ENCODE results near the gene LOXL3. TPM values are rescaled to one million over a fixed set of nuclear protein-coding genes. Genes with fewer than 3 reads are reported as not detected.

The LOXL3 gene
- total RNA-seq, 1 experiment from 2014 or later: 4.1 TPM

DNA sequence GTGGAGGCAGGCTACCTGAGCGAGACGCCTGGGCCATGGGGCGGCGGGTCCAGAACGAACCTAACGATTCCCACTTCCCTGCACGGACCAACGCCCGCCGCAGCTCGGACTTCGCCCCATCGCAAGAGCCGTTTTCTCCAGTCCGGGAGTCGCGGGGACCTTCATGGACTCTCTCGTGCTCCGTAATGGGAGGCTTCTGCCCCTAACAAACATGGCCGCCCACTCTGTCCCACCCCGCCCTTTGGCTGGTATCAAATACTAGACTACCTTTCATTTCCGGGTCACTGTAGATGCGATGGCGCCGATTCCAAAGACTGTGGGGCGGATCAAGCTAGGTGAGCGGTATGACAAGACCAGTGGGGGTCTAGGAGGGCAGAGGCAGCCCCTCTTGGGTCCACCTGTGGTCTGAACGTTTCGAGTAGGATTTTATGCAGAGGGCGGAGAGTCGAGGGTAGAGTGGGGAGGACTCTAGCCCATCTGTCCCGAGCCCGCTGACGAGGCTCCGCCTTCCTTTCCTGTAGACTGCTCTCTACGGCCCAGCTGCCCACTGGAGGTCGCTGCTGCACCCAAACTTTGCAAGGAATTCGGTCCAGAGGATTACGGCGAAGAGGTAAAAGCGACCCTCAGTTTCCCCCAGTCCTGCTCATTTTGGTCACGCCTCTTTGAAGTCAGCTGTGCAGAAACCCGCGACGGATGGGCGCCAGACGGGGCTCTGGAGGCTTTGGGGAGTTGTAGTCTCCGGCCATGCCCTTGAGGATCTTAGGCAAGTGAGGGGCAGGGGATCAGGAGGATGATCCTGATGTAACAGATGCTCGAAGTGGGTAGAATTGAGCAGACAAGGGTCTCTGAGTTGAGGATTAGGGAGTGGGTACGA lies 70.7 kb downstream of the LOXL3 start, which contains the start of the genes CCDC142 and TTC31:
Gene CCDC142, minus strand, starts transcription at position 198 of the 874 bp plus-strand sequence. Its CDS starts 161 bp downstream, at position 37.
Gene TTC31, plus strand, starts transcription at position 281 of the 874 bp plus-strand sequence. Its CDS starts 15 bp downstream, at position 296.
- intact Hi-C loops (cut with micrococcal nuclease): loop anchor here (1.0 to 2.0 kb wide), 6 partner anchors 20 to 104 kb away; partner anchors contain the start of genes AUP1, HTRA2, INO80B and WBP1
- H2AFZ ChIP-seq (ENCODE audit: low read depth, low read length, poor library complexity, severe bottlenecking): no peak within 1 kb of the TSS
- BruUV-seq (replicated peaks): TSS peak; percentile 93
- peak within 1 kb of the TSS; percentile 61 to 95 for H3K4me3 ChIP-seq (replicated peaks in 1 of 2; ENCODE audit: low read depth in 1 of 2, low read length in 2 of 2)
- no peaks in the 10 kb centered on the region for H3K27me3 ChIP-seq (ENCODE audit: insufficient read depth, low read length)
- peak within 1 kb of the TSS; percentile 66 for H3K4me2 ChIP-seq (ENCODE audit: low read length)
- H3K9me2 ChIP-seq (ENCODE audit: insufficient read depth): no peaks in the 10 kb centered on the region
- peaks cover 11 to 13% of the 10 kb centered on the region in 2 experiments; a peak in 3 of 4 replicates for H3K36me3 ChIP-seq (ENCODE audit: control insufficient read depth in 1 of 2, insufficient read depth in 2 of 2, low read length in 2 of 2)
- POLR2A ChIA-PET: interaction anchor here (0.6 to 3.5 kb wide), 4 partner anchors 11 to 31 kb away, joined by 3 to 25 read pairs (median 4); partner anchors contain the start of genes INO80B, MRPL53 and WBP1
- H4K20me1 ChIP-seq (ENCODE audit: insufficient read depth): no peaks in the 10 kb centered on the region
- H3K9ac ChIP-seq (ENCODE audit: low read length): peak within 1 kb of the TSS; percentile 86
- H3K79me2 ChIP-seq (ENCODE audit: insufficient read depth, low read length): peaks cover 31% of the 10 kb centered on the region
- CTCF ChIA-PET: interaction anchor here (0.8 to 2.3 kb wide), 8 partner anchors 9 to 62 kb away, joined by 3 to 12 read pairs (median 8); partner anchors contain the start of genes INO80B and MRPL53
- peak within 1 kb of the TSS; percentile 90 for H3K27ac ChIP-seq (ENCODE audit: low read depth, low read length)
- peak; percentile 91 for DNase-seq (ENCODE audit: low read depth, low spot score)
- H3K4me1 ChIP-seq (ENCODE audit: control insufficient read depth in 1 of 2, insufficient read depth in 2 of 2, low read length in 2 of 2): peaks cover 12 to 20% of the 10 kb centered on the region in 2 experiments
- RAD21 ChIA-PET (ENCODE audit: low non-redundant PET in 1 of 2, low total read pairs in 2 of 2, uncharacterized antibody in 2 of 2, unreplicated experiment in 2 of 2): interaction anchor here in 1 of 2 experiments (0.8 to 1.0 kb wide), 2 partner anchors 47 to 105 kb away, joined by 3 read pairs; partner anchors contain the start of genes AUP1 and HTRA2
- no peaks in the 10 kb centered on the region for H3K9me3 ChIP-seq (ENCODE audit: control insufficient read depth in 1 of 2, insufficient read depth in 1 of 2, low read depth in 1 of 2, low read length in 2 of 2)
- peak; percentile 92 for ATAC-seq
- TF ChIP-seq CBX3 (IDR thresholded peaks at IDR 0.05; ENCODE audit: low read depth) (peak; percentile 50), EZH2 (IDR thresholded peaks at IDR 0.05) (no peak), YY1 (IDR thresholded peaks at IDR 0.05; ENCODE audit: extremely low read depth, insufficient replicate concordance, low read depth, low read length) (peak; percentile 100), CTCF (IDR thresholded peaks at IDR 0.05 in 2 of 3, conservative IDR thresholded peaks at IDR 0.05 in 1 of 3; ENCODE audit: borderline replicate concordance in 1 of 3, insufficient read depth in 1 of 3, low read depth in 2 of 3, low read length in 2 of 3) (peak; percentile 86 to 91 (median 91)), SP1 (IDR thresholded peaks at IDR 0.05; ENCODE audit: low read depth) (peak; percentile 86), CEBPB (IDR thresholded peaks at IDR 0.05; ENCODE audit: low read depth) (no peak), FOSL1 (IDR thresholded peaks at IDR 0.05; ENCODE audit: low read depth) (no peak), ZFX (IDR thresholded peaks at IDR 0.05) (peak; percentile 75; the same call in 1 of the 2 replicates), ZNF274 (IDR thresholded peaks at IDR 0.05; ENCODE audit: low read depth, low read length) (no peak), JUND (IDR thresholded peaks at IDR 0.05) (no peak), RAD21 (IDR thresholded peaks at IDR 0.05; ENCODE audit: low read depth) (peak; percentile 84), POLR2A (IDR thresholded peaks at IDR 0.05; ENCODE audit: borderline replicate concordance, extremely low read depth, insufficient read depth, insufficient read length) (peak; percentile 58), POLR2AphosphoS5 (IDR thresholded peaks at IDR 0.05; ENCODE audit: low read depth, low read length) (peak; percentile 79), ELF1 (IDR thresholded peaks at IDR 0.05; ENCODE audit: borderline replicate concordance, low read depth) (no peak; the same call in 1 of the 2 replicates), SIN3A (IDR thresholded peaks at IDR 0.05; ENCODE audit: low read depth) (peak; percentile 82; the same call in 1 of the 2 replicates), TCF7L2 (IDR thresholded peaks at IDR 0.05; ENCODE audit: borderline replicate concordance, extremely low read depth, insufficient read depth, insufficient read length) (peak; percentile 51), EGR1 (IDR thresholded peaks at IDR 0.05; ENCODE audit: low read depth) (peak; percentile 76), SRF (IDR thresholded peaks at IDR 0.05; ENCODE audit: low read depth) (no peak), EZH2phosphoT487 (IDR thresholded peaks at IDR 0.05; ENCODE audit: borderline replicate concordance) (no peak)
- TF ChIP-seq, protein P1, sequence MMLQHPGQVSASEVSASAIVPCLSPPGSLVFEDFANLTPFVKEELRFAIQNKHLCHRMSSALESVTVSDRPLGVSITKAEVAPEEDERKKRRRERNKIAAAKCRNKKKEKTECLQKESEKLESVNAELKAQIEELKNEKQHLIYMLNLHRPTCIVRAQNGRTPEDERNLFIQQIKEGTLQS (IDR thresholded peaks at IDR 0.05): no peak
- TF ChIP-seq, protein P2, sequence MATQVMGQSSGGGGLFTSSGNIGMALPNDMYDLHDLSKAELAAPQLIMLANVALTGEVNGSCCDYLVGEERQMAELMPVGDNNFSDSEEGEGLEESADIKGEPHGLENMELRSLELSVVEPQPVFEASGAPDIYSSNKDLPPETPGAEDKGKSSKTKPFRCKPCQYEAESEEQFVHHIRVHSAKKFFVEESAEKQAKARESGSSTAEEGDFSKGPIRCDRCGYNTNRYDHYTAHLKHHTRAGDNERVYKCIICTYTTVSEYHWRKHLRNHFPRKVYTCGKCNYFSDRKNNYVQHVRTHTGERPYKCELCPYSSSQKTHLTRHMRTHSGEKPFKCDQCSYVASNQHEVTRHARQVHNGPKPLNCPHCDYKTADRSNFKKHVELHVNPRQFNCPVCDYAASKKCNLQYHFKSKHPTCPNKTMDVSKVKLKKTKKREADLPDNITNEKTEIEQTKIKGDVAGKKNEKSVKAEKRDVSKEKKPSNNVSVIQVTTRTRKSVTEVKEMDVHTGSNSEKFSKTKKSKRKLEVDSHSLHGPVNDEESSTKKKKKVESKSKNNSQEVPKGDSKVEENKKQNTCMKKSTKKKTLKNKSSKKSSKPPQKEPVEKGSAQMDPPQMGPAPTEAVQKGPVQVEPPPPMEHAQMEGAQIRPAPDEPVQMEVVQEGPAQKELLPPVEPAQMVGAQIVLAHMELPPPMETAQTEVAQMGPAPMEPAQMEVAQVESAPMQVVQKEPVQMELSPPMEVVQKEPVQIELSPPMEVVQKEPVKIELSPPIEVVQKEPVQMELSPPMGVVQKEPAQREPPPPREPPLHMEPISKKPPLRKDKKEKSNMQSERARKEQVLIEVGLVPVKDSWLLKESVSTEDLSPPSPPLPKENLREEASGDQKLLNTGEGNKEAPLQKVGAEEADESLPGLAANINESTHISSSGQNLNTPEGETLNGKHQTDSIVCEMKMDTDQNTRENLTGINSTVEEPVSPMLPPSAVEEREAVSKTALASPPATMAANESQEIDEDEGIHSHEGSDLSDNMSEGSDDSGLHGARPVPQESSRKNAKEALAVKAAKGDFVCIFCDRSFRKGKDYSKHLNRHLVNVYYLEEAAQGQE (IDR thresholded peaks at IDR 0.05; ENCODE audit: low read depth): no peak
